ENCODE measurements around the gene DGKQ.

Gene DGKQ

GRCh38 chr4:970046-970745 lies 3.2 kb downstream of the DGKQ start:
- Histone ChIP-seq H3K27me3 (ENCODE audit: low read length) (no peaks in the 10 kb centered on the region), H2AFZ (ENCODE audit: low read depth, low read length, severe bottlenecking) (no peak overlapping the region), H3K36me3 (ENCODE audit: low read length) (no peaks in the 10 kb centered on the region), H3K27ac (ENCODE audit: low read depth, low read length) (no peak overlapping the region), H3K9me3 (ENCODE audit: insufficient read depth, low read length) (no peaks in the 10 kb centered on the region), H3F3A (ENCODE audit: insufficient read depth) (no peaks in the 10 kb centered on the region), H4K20me1 (ENCODE audit: low read depth, low read length) (no peaks in the 10 kb centered on the region), H3K79me2 (ENCODE audit: insufficient read depth, low read length) (no peaks in the 10 kb centered on the region), H3K4me3 (ENCODE audit: insufficient read depth, low read length, poor library complexity, severe bottlenecking) (no peak overlapping the region), H3K4me2 (ENCODE audit: low read depth, low read length, poor library complexity, severe bottlenecking) (no peak overlapping the region), H3K9ac (ENCODE audit: low read length) (no peak overlapping the region), H3K9me2 (replicated peaks; ENCODE audit: insufficient read depth, low read length) (no peaks in the 10 kb centered on the region)
- TF ChIP-seq CTCF (IDR thresholded peaks at IDR 0.05; ENCODE audit: insufficient read depth, low read length, poor library complexity, severe bottlenecking) (no peak), EZH2phosphoT487 (conservative IDR thresholded peaks at IDR 0.05; ENCODE audit: low read length) (no peak)

DNA sequence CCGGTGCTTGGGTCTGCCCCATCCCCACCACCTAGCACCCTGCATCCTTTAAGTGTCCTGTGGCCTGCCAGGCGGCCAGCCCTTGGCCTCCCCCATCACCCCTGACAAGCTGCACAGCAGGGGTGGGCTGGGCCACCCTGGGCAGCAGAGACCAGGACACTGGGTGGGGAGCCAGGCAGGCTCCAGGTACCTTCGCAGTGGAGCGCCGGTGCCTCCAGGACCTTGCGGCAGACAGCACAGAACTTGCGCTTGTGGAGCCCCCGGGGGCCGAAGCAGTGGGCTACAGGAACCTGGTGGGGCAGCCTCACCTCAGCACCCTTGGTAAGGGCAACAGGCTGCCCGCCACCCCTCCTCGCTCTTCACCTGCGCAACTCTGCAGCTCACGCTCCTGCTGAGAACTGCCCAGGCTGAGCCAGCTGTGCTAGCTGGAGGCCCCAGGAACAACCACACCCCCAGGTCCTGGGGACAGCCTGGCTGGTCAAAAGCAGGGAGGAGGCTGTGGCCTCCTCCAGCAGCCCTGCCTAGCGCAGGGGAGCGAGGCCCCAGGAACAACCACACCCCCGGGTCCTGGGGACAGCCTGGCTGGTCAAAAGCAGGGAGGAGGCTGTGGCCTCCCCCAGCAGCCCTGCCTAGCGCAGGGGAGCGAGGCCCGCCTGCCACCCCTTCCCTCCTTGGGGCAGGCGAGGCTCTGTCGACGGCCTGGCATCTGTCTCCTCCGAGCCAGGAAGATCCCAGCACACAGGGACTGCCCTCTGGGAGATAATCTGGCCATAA lies 4.6 kb downstream of the DGKQ start:
- Histone ChIP-seq H3K9ac (ENCODE audit: low read length) (no peak overlapping the region), H3K9me2 (replicated peaks; ENCODE audit: insufficient read depth, low read length) (no peaks in the 10 kb centered on the region), H3K4me2 (ENCODE audit: low read depth, low read length, poor library complexity, severe bottlenecking) (no peak overlapping the region), H3K9me3 (ENCODE audit: insufficient read depth, low read length) (no peaks in the 10 kb centered on the region), H3K4me3 (ENCODE audit: insufficient read depth, low read length, poor library complexity, severe bottlenecking) (no peak overlapping the region), H3K27me3 (ENCODE audit: low read length) (no peaks in the 10 kb centered on the region), H3F3A (ENCODE audit: insufficient read depth) (no peaks in the 10 kb centered on the region), H2AFZ (ENCODE audit: low read depth, low read length, severe bottlenecking) (no peak overlapping the region), H4K20me1 (ENCODE audit: low read depth, low read length) (no peaks in the 10 kb centered on the region), H3K79me2 (ENCODE audit: insufficient read depth, low read length) (no peaks in the 10 kb centered on the region), H3K36me3 (ENCODE audit: low read length) (no peaks in the 10 kb centered on the region), H3K27ac (ENCODE audit: low read depth, low read length) (no peak overlapping the region)
- TF ChIP-seq CTCF (IDR thresholded peaks at IDR 0.05; ENCODE audit: insufficient read depth, low read length, poor library complexity, severe bottlenecking) (no peak), EZH2phosphoT487 (conservative IDR thresholded peaks at IDR 0.05; ENCODE audit: low read length) (no peak)

DNA sequence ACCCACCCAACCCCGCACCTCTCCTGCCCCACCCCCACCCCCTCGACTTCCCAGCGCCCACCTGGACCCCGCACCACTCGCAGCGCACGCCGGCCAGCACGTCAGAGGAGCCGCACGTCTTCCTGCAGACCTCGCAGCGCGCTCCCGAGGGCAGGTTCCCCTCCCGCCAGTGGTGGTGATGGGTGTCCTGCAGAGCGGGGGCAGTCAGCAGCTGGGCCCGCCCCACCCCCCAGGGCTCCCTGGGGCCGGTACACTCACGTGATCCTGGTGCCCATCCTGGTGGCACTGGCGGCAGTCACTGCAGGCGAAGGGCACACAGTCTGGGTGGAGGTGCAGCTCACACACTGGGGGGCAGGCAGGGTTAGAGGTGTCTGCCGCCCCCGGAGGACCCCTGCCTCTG lies 5.1 kb downstream of the DGKQ start:
- no peak for TF ChIP-seq CTCF (IDR thresholded peaks at IDR 0.05; ENCODE audit: insufficient read depth, low read length, poor library complexity, severe bottlenecking)
- TF ChIP-seq EZH2phosphoT487 (conservative IDR thresholded peaks at IDR 0.05; ENCODE audit: low read length) = no peak
- H3K79me2 ChIP-seq (ENCODE audit: insufficient read depth, low read length) = no peaks in the 10 kb centered on the region
- H3K36me3 ChIP-seq (ENCODE audit: low read length) = no peaks in the 10 kb centered on the region
- no peak overlapping the region for H3K9ac ChIP-seq (ENCODE audit: low read length)
- H3F3A ChIP-seq (ENCODE audit: insufficient read depth) = no peaks in the 10 kb centered on the region
- H3K27me3 ChIP-seq (ENCODE audit: low read length) = no peaks in the 10 kb centered on the region
- no peak overlapping the region for H2AFZ ChIP-seq (ENCODE audit: low read depth, low read length, severe bottlenecking)
- no peak overlapping the region for H3K4me3 ChIP-seq (ENCODE audit: insufficient read depth, low read length, poor library complexity, severe bottlenecking)
- H3K4me2 ChIP-seq (ENCODE audit: low read depth, low read length, poor library complexity, severe bottlenecking) = no peak overlapping the region
- no peaks in the 10 kb centered on the region for H3K9me2 ChIP-seq (replicated peaks; ENCODE audit: insufficient read depth, low read length)
- no peaks in the 10 kb centered on the region for H3K9me3 ChIP-seq (ENCODE audit: insufficient read depth, low read length)
- no peaks in the 10 kb centered on the region for H4K20me1 ChIP-seq (ENCODE audit: low read depth, low read length)
- H3K27ac ChIP-seq (ENCODE audit: low read depth, low read length) = no peak overlapping the region

All from SU-DHL-6 (cell line).